ENCODE measurements around the gene BLCAP. TPM values are rescaled to one million over a fixed set of nuclear protein-coding genes. Genes with fewer than 3 reads are reported as not detected.

BLCAP gene
- total and polyA plus RNA-seq, 4 donors = 53.3 to 81.5 (median 55.2) TPM

DNA sequence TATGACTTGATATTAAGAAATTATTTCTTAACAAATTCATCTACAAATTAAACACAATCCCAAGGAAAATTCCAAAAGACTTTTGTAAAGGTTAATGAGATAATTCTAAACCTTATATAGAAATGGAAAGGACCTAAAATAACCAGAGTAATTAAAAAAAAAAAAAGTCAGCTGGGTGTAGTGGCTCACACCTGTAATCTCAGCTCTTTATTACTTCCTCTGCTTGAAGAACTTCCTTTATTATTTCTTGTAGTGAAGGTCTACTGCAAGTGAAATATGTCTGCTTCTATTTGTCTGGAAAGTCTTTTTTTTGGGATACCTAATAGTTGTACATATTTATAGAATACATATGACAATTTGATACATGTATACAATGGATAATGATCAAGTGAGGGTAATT, 20.2 kb upstream of the BLCAP start:
- no peak overlapping the region for H3K4me3 ChIP-seq
- no peaks in the 10 kb centered on the region for H3K4me1 ChIP-seq (ENCODE audit: control insufficient read depth in 5 of 5, insufficient read depth in 5 of 5, low read length in 5 of 5)
- no peak overlapping the region for H3K27ac ChIP-seq (ENCODE audit: low read depth in 1 of 2, low read length in 1 of 2)
- no peak overlapping the region for H3K9ac ChIP-seq (ENCODE audit: insufficient read depth in 1 of 2, low read length in 2 of 2)
- ATAC-seq (ENCODE audit: insufficient read depth, low FRiP score) = no peak
- no peaks in the 10 kb centered on the region for H3K27me3 ChIP-seq (ENCODE audit: control insufficient read depth in 3 of 3, insufficient read depth in 3 of 3, low read length in 2 of 3)
- no peak for DNase-seq
- no peak for TF ChIP-seq CTCF (IDR thresholded peaks at IDR 0.05; ENCODE audit: control extremely low read depth, extremely low read depth)
- H3K9me3 ChIP-seq (ENCODE audit: control insufficient read depth in 4 of 4, insufficient read depth in 3 of 4, low read length in 3 of 4) = no peaks in the 10 kb centered on the region
- H3K36me3 ChIP-seq (ENCODE audit: control insufficient read depth in 4 of 4, insufficient read depth in 4 of 4, low read length in 4 of 4) = no peaks in the 10 kb centered on the region

DNA sequence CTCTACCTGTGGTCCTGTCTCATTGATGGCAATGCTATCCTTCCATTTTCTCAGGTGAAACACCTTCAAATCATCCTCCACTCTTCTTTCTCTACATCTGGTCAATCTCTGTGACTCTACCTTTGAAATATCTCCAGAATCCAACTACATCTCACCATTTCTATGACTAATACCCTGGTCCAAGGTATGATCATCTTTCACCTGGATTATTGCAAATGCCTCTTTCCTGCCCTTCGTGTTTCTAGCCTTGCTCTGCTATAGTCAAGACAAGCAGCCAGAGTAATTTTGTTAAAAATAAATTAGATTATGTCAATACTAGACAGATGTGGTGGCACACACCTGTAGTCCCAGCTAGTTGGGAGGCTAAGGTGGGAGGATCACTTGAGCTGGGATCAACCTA, 17.8 kb upstream of the BLCAP start:
- Histone ChIP-seq H3K4me1 (ENCODE audit: control insufficient read depth in 5 of 5, insufficient read depth in 5 of 5, low read length in 5 of 5) (no peaks in the 10 kb centered on the region), H3K27ac (ENCODE audit: low read depth in 1 of 2, low read length in 1 of 2) (no peak overlapping the region), H3K4me3 (no peak overlapping the region), H3K27me3 (ENCODE audit: control insufficient read depth in 3 of 3, insufficient read depth in 3 of 3, low read length in 2 of 3) (no peaks in the 10 kb centered on the region), H3K9ac (ENCODE audit: insufficient read depth in 1 of 2, low read length in 2 of 2) (no peak overlapping the region), H3K9me3 (ENCODE audit: control insufficient read depth in 4 of 4, insufficient read depth in 3 of 4, low read length in 3 of 4) (no peaks in the 10 kb centered on the region), H3K36me3 (ENCODE audit: control insufficient read depth in 4 of 4, insufficient read depth in 4 of 4, low read length in 4 of 4) (no peaks in the 10 kb centered on the region)
- DNase-seq (no peak), ATAC-seq (ENCODE audit: insufficient read depth, low FRiP score) (no peak)
- 81 to 86% methylated on average over 1 of the region's 1 CpG for WGBS, 2 donors
- TF ChIP-seq CTCF (IDR thresholded peaks at IDR 0.05; ENCODE audit: control extremely low read depth, extremely low read depth) = no peak

DNA sequence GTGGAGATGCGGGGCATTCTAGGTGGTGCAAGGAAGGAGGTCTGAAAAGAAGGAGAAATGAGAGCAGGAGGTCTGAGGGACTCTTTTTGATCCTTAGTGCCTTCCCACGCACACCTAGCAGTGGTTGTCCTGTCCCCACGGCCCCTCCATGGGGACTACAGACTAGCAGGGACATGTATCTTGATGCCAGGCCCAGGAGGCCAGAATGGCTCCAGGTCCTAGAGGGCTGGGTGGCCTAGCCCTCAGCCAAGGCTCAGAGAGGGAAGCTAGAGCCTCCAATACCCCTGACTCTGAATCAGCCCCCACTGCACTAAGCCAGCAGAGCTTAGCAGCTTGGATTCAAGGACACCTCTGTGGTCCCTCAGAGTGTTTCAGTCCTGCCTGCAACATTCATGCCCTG, 16.7 kb upstream of the BLCAP start:
- DNase-seq (no peak), ATAC-seq (ENCODE audit: insufficient read depth, low FRiP score) (no peak)
- WGBS, 2 donors = 56 to 58% methylated on average over 3 of the region's 3 CpGs
- Histone ChIP-seq H3K36me3 (ENCODE audit: control insufficient read depth in 4 of 4, insufficient read depth in 4 of 4, low read length in 4 of 4) (no peaks in the 10 kb centered on the region), H3K27ac (ENCODE audit: low read depth in 1 of 2, low read length in 1 of 2) (no peak overlapping the region), H3K9ac (ENCODE audit: insufficient read depth in 1 of 2, low read length in 2 of 2) (no peak overlapping the region), H3K27me3 (ENCODE audit: control insufficient read depth in 3 of 3, insufficient read depth in 3 of 3, low read length in 2 of 3) (peaks cover 0 to 2% (median 0%) of the 10 kb centered on the region in 3 donors), H3K4me1 (ENCODE audit: control insufficient read depth in 5 of 5, insufficient read depth in 5 of 5, low read length in 5 of 5) (no peaks in the 10 kb centered on the region), H3K9me3 (ENCODE audit: control insufficient read depth in 4 of 4, insufficient read depth in 3 of 4, low read length in 3 of 4) (no peaks in the 10 kb centered on the region), H3K4me3 (no peak overlapping the region)
- TF ChIP-seq CTCF (IDR thresholded peaks at IDR 0.05; ENCODE audit: control extremely low read depth, extremely low read depth) = no peak

DNA sequence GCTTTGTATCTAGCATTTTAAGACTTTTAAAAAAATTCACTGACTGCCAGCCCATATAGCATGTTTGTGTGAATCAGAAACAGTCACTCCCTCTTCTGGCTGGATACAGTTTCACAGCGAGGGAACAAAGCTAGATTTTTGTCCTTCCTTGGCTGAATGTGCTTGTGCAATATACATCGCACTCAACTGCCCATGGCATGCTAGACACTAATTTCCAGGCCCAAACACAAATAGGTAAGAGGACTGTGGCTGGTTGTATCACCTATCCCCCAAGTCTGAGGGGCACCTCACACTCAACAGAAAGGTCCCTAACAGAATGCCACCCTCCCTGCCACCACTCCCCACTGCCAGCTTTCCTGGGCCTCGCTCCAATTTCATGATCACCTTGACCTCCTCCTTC, 16.2 kb upstream of the BLCAP start:
- no peak for TF ChIP-seq CTCF (IDR thresholded peaks at IDR 0.05; ENCODE audit: control extremely low read depth, extremely low read depth)

More for the DNA sequence above, 16.2 kb upstream of the BLCAP start:
- Histone ChIP-seq H3K9me3 (ENCODE audit: control insufficient read depth in 4 of 4, insufficient read depth in 3 of 4, low read length in 3 of 4) (no peaks in the 10 kb centered on the region), H3K4me1 (ENCODE audit: control insufficient read depth in 5 of 5, insufficient read depth in 5 of 5, low read length in 5 of 5) (no peaks in the 10 kb centered on the region), H3K9ac (ENCODE audit: insufficient read depth in 1 of 2, low read length in 2 of 2) (no peak overlapping the region), H3K4me3 (no peak overlapping the region), H3K36me3 (ENCODE audit: control insufficient read depth in 4 of 4, insufficient read depth in 4 of 4, low read length in 4 of 4) (no peaks in the 10 kb centered on the region), H3K27ac (ENCODE audit: low read depth in 1 of 2, low read length in 1 of 2) (no peak overlapping the region), H3K27me3 (ENCODE audit: control insufficient read depth in 3 of 3, insufficient read depth in 3 of 3, low read length in 2 of 3) (peaks cover 0 to 2% (median 0%) of the 10 kb centered on the region in 3 donors)
- no peak for ATAC-seq (ENCODE audit: insufficient read depth, low FRiP score)
- WGBS, 2 donors = 58 to 66% methylated on average over 3 of the region's 3 CpGs
- DNase-seq = peak in 2 of 3 donors; percentile 34 to 54
